Caco-2 (cell line): ENCODE results near the gene METTL21C. TPM values are rescaled to one million over a fixed set of nuclear protein-coding genes. Genes with fewer than 3 reads are reported as not detected.
A peak's percentile ranks its signal among the peaks of the same experiment; 100 is the strongest.

ENCODE experiments used
- BruUV-seq: library from RNA; stranded (reverse); fragments of 400-500 nt; replicated peaks from 2 replicates; lab custom pipeline; 2021; lab: Mats Ljungman, UMichigan
- CTCF ChIA-PET: fragments of 300-600 bp; sonication (Branson Sonifier 250); formaldehyde crosslinking; loops from one replicate; lab custom pipeline; 2022; ENCODE audit warnings: antibody characterized with exemption; lab: Charles Lee
- POLR2A ChIA-PET: fragments of 300-600 bp; sonication (Branson Sonifier 250); formaldehyde crosslinking; loops from one replicate; lab custom pipeline; 2022; ENCODE audit warnings: antibody characterized with exemption; lab: Charles Lee
- DNase-seq, 2 experiments: peaks; one replicate each; pipeline versions ENCODE4 v3.0.0 to v3.0.0-alpha.2; 2020 to 2022
- H3K27me3 ChIP-seq: replicated peaks from 2 replicates; pipeline ENCODE4 v1.6.0; 2011; ENCODE audit warnings: low read length; ENCODE audit not compliant: control insufficient read depth, insufficient read depth
- H3K36me3 ChIP-seq: 2 replicates; pipeline ENCODE4 v1.5.1; 2011; ENCODE audit warnings: low read length; ENCODE audit not compliant: control insufficient read depth, insufficient read depth
- H3K4me1 ChIP-seq: fragments of 250-450 bp; sonication (Bioruptor Pico); 2 replicates; pipeline ENCODE4 v1.5.1; 2020; ENCODE audit warnings: mild to moderate bottlenecking
- H3K4me3 ChIP-seq: 2 replicates; pipeline ENCODE4 v1.5.1; 2011; ENCODE audit warnings: low read depth, mild to moderate bottlenecking, control low read depth, low read length
- H3K9me3 ChIP-seq: fragments of 250-450 bp; sonication (Bioruptor Pico); 2 replicates; pipeline ENCODE4 v1.5.1; 2020; ENCODE audit warnings: mild to moderate bottlenecking, moderate library complexity
- H3K27ac Mint-ChIP-seq: one replicate; pipeline ENCODE4 v1.8.0; 2022; ENCODE audit warnings: mixed read lengths; ENCODE audit not compliant: unreplicated experiment
- H3K27me3 Mint-ChIP-seq: one replicate; pipeline ENCODE4 v1.8.0; 2022; ENCODE audit warnings: mixed read lengths; ENCODE audit not compliant: insufficient read depth, unreplicated experiment
- H3K36me3 Mint-ChIP-seq: one replicate; pipeline ENCODE4 v1.8.0; 2022; ENCODE audit warnings: mild to moderate bottlenecking, mixed read lengths; ENCODE audit not compliant: insufficient read depth, unreplicated experiment
- H3K4me1 Mint-ChIP-seq: one replicate; pipeline ENCODE4 v1.8.0; 2022; ENCODE audit warnings: low read depth, mixed read lengths; ENCODE audit not compliant: unreplicated experiment
- H3K4me3 Mint-ChIP-seq: one replicate; pipeline ENCODE4 v1.8.0; 2022; ENCODE audit warnings: mild to moderate bottlenecking, moderate library complexity, mixed read lengths; ENCODE audit not compliant: unreplicated experiment
- H3K9me3 Mint-ChIP-seq: one replicate; pipeline ENCODE4 v1.8.0; 2022; ENCODE audit warnings: mixed read lengths; ENCODE audit not compliant: unreplicated experiment
- CTCF ChIP-seq, 2 experiments: fragments of 200-600 bp in 1 of 2; IDR thresholded peaks; 1 replicate in 1 of 2; 2 replicates in 1 of 2; pipeline versions ENCODE4 v1.5.1 to v1.8.0; 2011 to 2022; ENCODE audit warnings: antibody characterized with exemption in 1 of 2, control low read depth in 1 of 2, inconsistent platforms in 1 of 2, low read depth in 1 of 2, low read length in 1 of 2, mild to moderate bottlenecking in 1 of 2, moderate library complexity in 1 of 2; ENCODE audit not compliant: insufficient read depth in 1 of 2, severe bottlenecking in 1 of 2, unreplicated experiment in 1 of 2
- intact Hi-C: fragments of 100-400 bp; cut with micrococcal nuclease; formaldehyde crosslinking; loops from one replicate; pipeline ENCODE4 v1.10.0; 2022; ENCODE audit not compliant: unreplicated experiment
- total RNA-seq: library from RNA; stranded (reverse); gene quantifications from 2 replicates; pipeline ENCODE4 v1.2.3, GENCODE V29; 2022

METTL21C gene
- total RNA-seq, 1 experiment from 2014 or later = not detected

- intact Hi-C loops = loop anchor here (1.0 to 5.0 kb wide), 2 partner anchors 22 to 36 kb away; no protein-coding TSS in a partner anchor
- ChIA-PET POLR2A (no interaction called here), CTCF (interaction anchor here (0.6 kb wide), 1 partner anchor 111 kb away, joined by 3 read pairs; no protein-coding TSS in a partner anchor)
- H3K4me1 ChIP-seq = peaks cover 27% of the 10 kb centered on the region
- no peak for DNase-seq
- H3K27me3 Mint-ChIP-seq = no peaks in the 10 kb centered on the region
- BruUV-seq = no TSS peak
- no peaks in the 10 kb centered on the region for H3K36me3 ChIP-seq
- H3K9me3 Mint-ChIP-seq = peaks cover 8% of the 10 kb centered on the region
- H3K27me3 ChIP-seq = no peaks in the 10 kb centered on the region
- H3K4me1 Mint-ChIP-seq = peaks cover 30% of the 10 kb centered on the region
- H3K27ac Mint-ChIP-seq = no peak overlapping the region
- H3K4me3 Mint-ChIP-seq = peak overlapping the region; percentile 40
- H3K4me3 ChIP-seq = no peak overlapping the region
- no peaks in the 10 kb centered on the region for H3K36me3 Mint-ChIP-seq
- peaks cover 7% of the 10 kb centered on the region for H3K9me3 ChIP-seq
- TF ChIP-seq CTCF (IDR thresholded peaks at IDR 0.05; ENCODE audit: insufficient read depth in 1 of 2, low read depth in 1 of 2, low read length in 1 of 2, severe bottlenecking in 1 of 2, unreplicated experiment in 1 of 2) = no peak
Measured at GRCh38 chr13:102703726-102704035, 8.8 kb upstream of the METTL21C start.

GRCh38 chr13:102702965-102703725 is 8.3 kb upstream of the METTL21C start:
- peaks cover 14% of the 10 kb centered on the region for H3K9me3 Mint-ChIP-seq
- ChIA-PET POLR2A (no interaction called here), CTCF (interaction anchor here (0.6 kb wide), 1 partner anchor 110 kb away, joined by 3 read pairs; no protein-coding TSS in a partner anchor)
- H3K36me3 Mint-ChIP-seq = no peaks in the 10 kb centered on the region
- intact Hi-C loops = loop anchor here (5.0 kb wide), 1 partner anchor 36 kb away; no protein-coding TSS in a partner anchor
- no peak for TF ChIP-seq CTCF (IDR thresholded peaks at IDR 0.05; ENCODE audit: insufficient read depth in 1 of 2, low read depth in 1 of 2, low read length in 1 of 2, severe bottlenecking in 1 of 2, unreplicated experiment in 1 of 2)
- Histone ChIP-seq H3K9me3 (peaks cover 13% of the 10 kb centered on the region), H3K36me3 (no peaks in the 10 kb centered on the region), H3K4me3 (no peak overlapping the region), H3K27me3 (no peaks in the 10 kb centered on the region), H3K4me1 (peaks cover 27% of the 10 kb centered on the region)
- peak overlapping the region; percentile 40 for H3K4me3 Mint-ChIP-seq
- H3K27ac Mint-ChIP-seq = peak overlapping the region; percentile 45
- BruUV-seq = no TSS peak
- H3K4me1 Mint-ChIP-seq = peaks cover 28% of the 10 kb centered on the region
- DNase-seq = no peak
- H3K27me3 Mint-ChIP-seq = no peaks in the 10 kb centered on the region

- peaks cover 16% of the 10 kb centered on the region for H3K4me1 Mint-ChIP-seq
- CTCF ChIA-PET = no interaction called here
- H3K4me3 Mint-ChIP-seq = no peak overlapping the region
- Histone ChIP-seq H3K27me3 (no peaks in the 10 kb centered on the region), H3K4me3 (no peak overlapping the region), H3K4me1 (peaks cover 20% of the 10 kb centered on the region), H3K36me3 (no peaks in the 10 kb centered on the region), H3K9me3 (peaks cover 13% of the 10 kb centered on the region)
- peaks cover 9% of the 10 kb centered on the region for H3K36me3 Mint-ChIP-seq
- intact Hi-C loops = loop anchor here (5.0 kb wide), 1 partner anchor 34 kb away; no protein-coding TSS in a partner anchor
- TF ChIP-seq CTCF (IDR thresholded peaks at IDR 0.05; ENCODE audit: insufficient read depth in 1 of 2, low read depth in 1 of 2, low read length in 1 of 2, severe bottlenecking in 1 of 2, unreplicated experiment in 1 of 2) = no peak
- no peak overlapping the region for H3K27ac Mint-ChIP-seq
- DNase-seq = no peak
- H3K9me3 Mint-ChIP-seq = peaks cover 19% of the 10 kb centered on the region
- BruUV-seq = no TSS peak
- no peaks in the 10 kb centered on the region for H3K27me3 Mint-ChIP-seq
- POLR2A ChIA-PET = no interaction called here
Measured at GRCh38 chr13:102701331-102701730, 6.5 kb upstream of the METTL21C start.
